NCI-H69 (cell line): ENCODE results near the gene AIMP2.
"Not testable (repeated sequence)": the region's sequence is repeated elsewhere in the genome, so short reads cannot be mapped to it uniquely, and the experiment has no call there.

ENCODE experiments used
- DNase-seq: peaks from one replicate; lab custom pipeline; 2025; lab: John Stamatoyannopoulos, UW

AIMP2 gene

GRCh38 chr7:6008668-6009611, at the start of gene AIMP2, which contains the start of gene PMS2:
Gene AIMP2 (plus strand): TSS chr7:6009272. CDS start chr7:6009364, 92 bp downstream.
Gene PMS2 (minus strand): TSS chr7:6009049. CDS start chr7:6009019, 30 bp downstream.
- DNase-seq, result peak; percentile 100

GRCh38 chr7:5963205-5963604, 45.9 kb upstream of the AIMP2 start:
- not testable (repeated sequence) for DNase-seq

GRCh38 chr7:5963810-5964209, 45.3 kb upstream of the AIMP2 start:
- DNase-seq, result not testable (repeated sequence)

- DNase-seq, result not testable (repeated sequence)
Observed at GRCh38 chr7:5970347-5970911, 38.6 kb upstream of the AIMP2 start, which contains the start of gene RSPH10B. Gene RSPH10B (minus strand): TSS chr7:5970689. CDS start chr7:5967116, 3,573 bp downstream.

- DNase-seq, result not testable (repeated sequence)
Observed at GRCh38 chr7:5973580-5973979, 35.5 kb upstream of the AIMP2 start.

GRCh38 chr7:5979680-5980314, 29.3 kb upstream of the AIMP2 start:
- DNase-seq, result not testable (repeated sequence)

- DNase-seq, result not testable (repeated sequence)
Observed at GRCh38 chr7:5987061-5987460, 22.0 kb upstream of the AIMP2 start.

GRCh38 chr7:5997210-5997808, 11.8 kb upstream of the AIMP2 start:
- peak; percentile 59 for DNase-seq

GRCh38 chr7:6007386-6007785, 1.7 kb upstream of the AIMP2 start:
- no peak for DNase-seq

GRCh38 chr7:6007835-6008590, 1.1 kb upstream of the AIMP2 start:
- DNase-seq, result not testable (repeated sequence)

- not testable (repeated sequence) for DNase-seq
Observed at GRCh38 chr7:6010370-6010769, 1.3 kb downstream of the AIMP2 start.

GRCh38 chr7:6011541-6011940, 2.5 kb downstream of the AIMP2 start:
- no peak for DNase-seq

- DNase-seq, result no peak
Observed at GRCh38 chr7:6012355-6013104, 3.5 kb downstream of the AIMP2 start.

- DNase-seq, result peak; percentile 64
Observed at GRCh38 chr7:6015917-6016652, 7.0 kb downstream of the AIMP2 start.

- DNase-seq, result no peak
Observed at GRCh38 chr7:6016653-6016966, 7.5 kb downstream of the AIMP2 start.

- peak; percentile 71 for DNase-seq
Observed at GRCh38 chr7:6020371-6021286, 11.6 kb downstream of the AIMP2 start.

GRCh38 chr7:6022707-6023106, 13.6 kb downstream of the AIMP2 start:
- DNase-seq, result no peak

- DNase-seq, result no peak
Observed at GRCh38 chr7:6023974-6024435, 14.9 kb downstream of the AIMP2 start.
